K562 (cell line): ENCODE measurements around the gene C1orf167. TPM values are rescaled to one million over a fixed set of nuclear protein-coding genes. Genes with fewer than 3 reads are reported as not detected.
A peak's percentile ranks its signal among the peaks of the same experiment; 100 is the strongest.

Source experiments
- ARHGAP35 ChIP-seq: fragments of 450-650 bp; IDR thresholded peaks from 2 replicates; pipeline ENCODE4 v1.6.1; 2018; ENCODE audit not compliant: partially characterized antibody
- CBX3 ChIP-seq, 2 experiments: IDR thresholded peaks; 1 replicate in 1 of 2; 2 replicates in 1 of 2; pipeline ENCODE4 v1.6.1; 2012; ENCODE audit warnings: inconsistent platforms in 2 of 2, low read length in 2 of 2, borderline replicate concordance in 1 of 2, control low read depth in 1 of 2
- GTF3C2 ChIP-seq: IDR thresholded peaks from 3 replicates; pipeline ENCODE4 v1.6.1; 2011; ENCODE audit warnings: borderline replicate concordance, mild to moderate bottlenecking, moderate library complexity; ENCODE audit not compliant: insufficient read length; ENCODE audit errors: extremely low read depth
- HES1 ChIP-seq: fragments of 450-650 bp; IDR thresholded peaks from 2 replicates; pipeline ENCODE4 v1.6.1; 2016; ENCODE audit warnings: low read depth, mild to moderate bottlenecking, moderate library complexity
- HOXB6 ChIP-seq: fragments of 250-450 bp; sonication (Bioruptor Pico); IDR thresholded peaks from 2 replicates; pipeline ENCODE4 v1.5.1; 2022; ENCODE audit warnings: mild to moderate bottlenecking, borderline replicate concordance
- ID3 ChIP-seq, 2 experiments: fragments of 250-450 bp in 1 of 2; fragments of 450-650 bp in 1 of 2; sonication (Bioruptor Pico) in 1 of 2; IDR thresholded peaks; 2 replicates each; pipeline versions ENCODE4 v1.6.1 to v1.8.0; 2016 to 2021; ENCODE audit warnings: mild to moderate bottlenecking in 2 of 2, moderate library complexity in 2 of 2, missing compliant biosample characterization in 1 of 2, missing genetic modification characterization in 1 of 2
- NR0B1 ChIP-seq: fragments of 450-650 bp; IDR thresholded peaks from one replicate; pipeline ENCODE4 v1.6.1; 2018; ENCODE audit warnings: mild to moderate bottlenecking, moderate library complexity; ENCODE audit not compliant: partially characterized antibody
- POLR2AphosphoS5 ChIP-seq: IDR thresholded peaks from 2 replicates; pipeline ENCODE4 v1.6.1; 2011; ENCODE audit warnings: mild to moderate bottlenecking, low read depth, low read length, moderate library complexity; ENCODE audit not compliant: control insufficient read depth, insufficient read depth
- POLR3G ChIP-seq: IDR thresholded peaks from 2 replicates; pipeline ENCODE4 v1.6.1; 2011; ENCODE audit not compliant: insufficient read length, insufficient replicate concordance; ENCODE audit errors: extremely low read depth
- RREB1 ChIP-seq: fragments of 250-450 bp; sonication (Bioruptor Pico); IDR thresholded peaks from 2 replicates; pipeline ENCODE4 v1.4.0; 2020
- SRF ChIP-seq, 2 experiments: fragments of 250-450, 450-650 bp in 1 of 2; sonication (Bioruptor Pico) in 1 of 2; sonication (generic) in 1 of 2; formaldehyde crosslinking; IDR thresholded peaks; 2 replicates each; pipeline versions ENCODE4 v1.5.0 to v1.5.1; 2020 to 2022; ENCODE audit warnings: mild to moderate bottlenecking in 1 of 2, missing genetic modification reagents in 1 of 2
- STAT5B ChIP-seq: fragments of 250-450 bp; sonication (Bioruptor Pico); IDR thresholded peaks from 2 replicates; pipeline ENCODE4 v1.8.0; 2021; ENCODE audit warnings: mild to moderate bottlenecking, inconsistent platforms
- ZC3H8 ChIP-seq: fragments of 450-650 bp; IDR thresholded peaks from 2 replicates; pipeline ENCODE4 v1.6.1; 2017
- ZNF134 ChIP-seq: fragments of 250-450 bp; sonication (Bioruptor Pico); conservative IDR thresholded peaks from 2 replicates; pipeline ENCODE4 v1.4.0; 2020
- polyA plus RNA-seq, 8 experiments: library from polyadenylated mRNA; depleted of rRNA in 4 of 8; stranded (reverse) in 5 of 8; unstranded in 3 of 8; fragments of >200 nt; fragmentation: Nextera tagmentation in 2 of 8; fragmentation: Illumina TruSeq in 1 of 8; extraction: Ambion mirVana in 2 of 8; extraction: Trizol in 1 of 8; gene quantifications; 2 replicates each; pipeline versions ENCODE4 v1.2.1 to v1.2.3, GENCODE V29; 2011 to 2014; ENCODE audit warnings: inconsistent platforms in 1 of 8, missing spikeins in 1 of 8
- total RNA-seq, 7 experiments: library from RNA; depleted of rRNA in 6 of 7; stranded (reverse); fragments of >200 nt in 6 of 7; fragmentation: Illumina TruSeq in 2 of 7; extraction: Trizol in 2 of 7; gene quantifications; 2 replicates each; pipeline versions ENCODE4 v1.2.1 to v1.2.3, GENCODE V29; 2011 to 2021; ENCODE audit warnings: low replicate concordance in 1 of 7

C1orf167 gene
- total and polyA plus RNA-seq, 9 of the 15 experiments (the other 6 are each of a cell fraction or from before 2014, with no cell fraction given) = 0.22 to 0.86 (median 0.31) TPM; not detected in 2

DNA sequence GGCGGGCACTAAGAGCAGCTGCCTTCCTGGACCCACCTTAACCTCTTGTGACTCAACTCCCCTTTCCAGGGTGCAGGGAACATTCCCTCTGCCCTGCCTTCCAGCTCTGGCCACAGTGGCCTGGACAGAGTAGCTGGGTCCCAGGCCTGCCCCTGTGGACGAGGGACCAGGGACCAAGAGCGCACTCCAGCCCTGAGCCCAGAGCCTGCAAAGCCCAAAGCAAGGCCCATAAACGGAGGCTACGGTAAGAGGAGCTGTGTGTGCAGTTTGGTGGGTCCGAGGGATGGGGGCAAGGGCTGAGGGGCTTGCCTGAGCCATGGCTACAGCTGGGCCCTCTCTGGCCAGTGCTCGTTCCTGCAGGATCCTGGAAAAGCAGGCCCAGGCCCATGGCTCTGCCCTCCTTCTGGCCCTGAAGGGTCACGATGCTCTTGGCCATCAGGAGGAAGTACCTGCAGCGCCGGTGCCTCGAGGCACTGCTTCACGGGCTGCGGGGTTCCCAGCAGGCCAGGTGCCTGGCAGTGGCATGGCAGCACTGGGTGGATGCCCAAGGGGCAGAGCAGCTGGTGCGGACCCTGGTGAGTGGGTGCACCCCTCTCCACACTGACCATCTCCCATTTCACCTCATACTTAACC is 25.9 kb downstream of the C1orf167 start (continued):
- TF ChIP-seq POLR2AphosphoS5 (no peak), CBX3 (IDR thresholded peaks at IDR 0.05; ENCODE audit: borderline replicate concordance in 1 of 2, low read length in 2 of 2) (no peak), NR0B1 (no peak), HOXB6 (CRISPR knock-in tag) (no peak), ZNF134 (CRISPR knock-in tag) (no peak), SRF (CRISPR knock-in tag; IDR thresholded peaks at IDR 0.05) (no peak), RREB1 (CRISPR knock-in tag) (0 out of 2 replicates have a peak, but pooled peaks have one; percentile 60), ZC3H8 (no peak), ID3 (CRISPR knock-in tag; IDR thresholded peaks at IDR 0.05) (no peak), ID3 (tag; IDR thresholded peaks at IDR 0.05) (no peak), ARHGAP35 (no peak), GTF3C2 (no peak), STAT5B (no peak), POLR3G (no peak), HES1 (no peak)
